NCI-H526 (cell line): Measurements from ENCODE around the gene OXCT2.
A peak's percentile ranks its signal among the peaks of the same experiment; 100 is the strongest.

Experiments used
- DNase-seq, 2 experiments: peaks; one replicate each; lab custom pipeline; 2025; lab: John Stamatoyannopoulos, UW

The OXCT2 gene

GRCh38 chr1:39762550-39763540 is 8.3 kb downstream of the OXCT2 start:
- no peak for DNase-seq

DNA sequence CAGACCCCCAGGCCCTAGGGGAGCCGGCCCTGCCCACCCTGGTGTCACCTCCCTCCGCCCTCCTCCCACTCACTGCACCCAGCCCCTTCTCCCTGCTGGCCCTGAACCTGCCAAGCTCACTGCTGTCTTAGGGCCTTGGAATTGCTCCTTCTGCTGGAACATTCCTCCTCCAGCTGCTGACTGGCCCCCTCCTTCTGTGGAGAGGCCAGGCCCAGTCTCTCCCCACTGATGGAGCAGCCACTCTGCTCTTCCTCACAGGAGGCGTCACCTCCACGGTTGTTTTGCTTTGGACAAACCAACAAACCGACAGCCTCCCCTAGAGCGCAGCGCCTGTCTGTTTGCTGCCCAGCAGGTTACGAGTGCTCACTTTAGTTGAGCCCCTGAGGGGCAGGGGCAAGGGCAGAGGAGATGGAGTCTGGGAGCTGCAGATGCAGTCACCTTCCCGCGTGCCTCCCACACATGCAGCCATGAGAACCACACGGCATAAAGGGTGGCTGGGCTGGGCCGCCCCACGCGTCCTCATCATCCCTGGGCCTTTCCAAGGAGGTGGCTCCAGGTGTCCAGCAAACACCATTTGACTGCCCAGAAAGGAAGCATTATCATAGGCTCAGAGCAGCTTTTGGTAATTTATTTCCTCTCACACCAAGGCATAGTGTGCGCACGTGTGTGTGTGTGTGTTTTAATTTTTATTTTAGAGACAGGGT is 9.4 kb downstream of the OXCT2 start:
- no peak for DNase-seq

- no peak for DNase-seq
Observed at GRCh38 chr1:39761016-39761415, 10.1 kb downstream of the OXCT2 start.

DNA sequence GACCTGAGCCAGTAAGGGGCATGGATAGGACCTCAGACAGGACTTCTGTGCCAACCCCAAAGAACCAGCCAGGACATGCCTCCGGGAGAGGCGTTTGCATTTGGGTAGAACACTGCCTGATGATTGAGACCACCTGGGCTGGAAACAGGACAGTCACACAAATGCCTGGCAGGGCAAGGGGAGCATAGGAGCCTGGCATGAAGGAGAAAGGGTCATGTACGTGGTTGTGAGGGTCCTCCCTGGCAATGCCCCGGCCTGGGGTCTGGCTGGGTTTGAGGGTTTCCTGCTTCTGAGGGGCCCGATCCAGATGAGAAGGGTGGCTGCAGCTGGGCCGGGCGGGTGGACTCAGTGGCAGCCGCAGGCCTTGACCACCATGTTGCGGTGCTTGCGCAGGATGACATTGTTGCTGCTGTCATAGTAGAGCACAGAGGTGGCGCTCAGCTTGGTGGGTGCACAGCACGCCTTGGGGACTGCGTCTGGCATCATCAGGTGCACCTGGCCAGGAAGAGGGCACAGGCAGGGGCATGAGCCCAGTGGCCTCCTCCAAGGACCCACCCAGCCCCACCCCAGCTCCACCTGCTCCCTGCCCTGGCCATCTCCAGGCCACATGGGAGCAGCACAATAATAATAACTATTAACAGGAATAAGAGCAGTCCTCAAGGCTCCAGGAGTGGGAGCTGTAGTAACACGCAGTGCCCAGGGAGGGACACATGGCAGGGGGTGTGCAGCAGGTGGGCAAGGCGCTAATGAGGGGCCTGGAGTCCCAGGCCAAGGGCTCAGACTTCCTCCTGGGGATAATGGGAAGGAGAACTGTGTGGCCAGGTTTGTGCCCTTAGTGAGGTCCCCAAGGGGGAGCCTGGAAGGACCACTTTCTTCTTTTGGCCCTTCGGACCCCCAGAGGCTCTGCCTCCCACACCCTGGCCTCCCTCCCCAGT is 10.8 kb downstream of the OXCT2 start:
- no peak for DNase-seq

DNA sequence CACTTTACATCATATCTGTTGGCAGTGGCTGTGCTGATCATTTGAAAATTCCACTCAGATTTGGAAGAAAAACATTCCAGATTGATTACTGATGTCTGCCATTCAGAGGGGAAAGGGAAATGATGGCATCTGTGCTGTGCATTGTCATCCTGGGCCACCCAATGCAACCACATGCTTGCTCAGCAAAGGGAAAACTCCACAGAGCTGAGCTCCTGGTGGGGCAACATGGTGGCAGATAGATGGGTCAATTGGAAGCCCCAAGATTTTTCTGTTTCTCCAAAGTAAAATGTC is 11.8 kb downstream of the OXCT2 start:
- no peak for DNase-seq

GRCh38 chr1:39758556-39759435 is 12.4 kb downstream of the OXCT2 start:
- no peak for DNase-seq

GRCh38 chr1:39757501-39757900 is 13.6 kb downstream of the OXCT2 start:
- no peak for DNase-seq

GRCh38 chr1:39755965-39756659 is 15.0 kb downstream of the OXCT2 start:
- no peak for DNase-seq

DNA sequence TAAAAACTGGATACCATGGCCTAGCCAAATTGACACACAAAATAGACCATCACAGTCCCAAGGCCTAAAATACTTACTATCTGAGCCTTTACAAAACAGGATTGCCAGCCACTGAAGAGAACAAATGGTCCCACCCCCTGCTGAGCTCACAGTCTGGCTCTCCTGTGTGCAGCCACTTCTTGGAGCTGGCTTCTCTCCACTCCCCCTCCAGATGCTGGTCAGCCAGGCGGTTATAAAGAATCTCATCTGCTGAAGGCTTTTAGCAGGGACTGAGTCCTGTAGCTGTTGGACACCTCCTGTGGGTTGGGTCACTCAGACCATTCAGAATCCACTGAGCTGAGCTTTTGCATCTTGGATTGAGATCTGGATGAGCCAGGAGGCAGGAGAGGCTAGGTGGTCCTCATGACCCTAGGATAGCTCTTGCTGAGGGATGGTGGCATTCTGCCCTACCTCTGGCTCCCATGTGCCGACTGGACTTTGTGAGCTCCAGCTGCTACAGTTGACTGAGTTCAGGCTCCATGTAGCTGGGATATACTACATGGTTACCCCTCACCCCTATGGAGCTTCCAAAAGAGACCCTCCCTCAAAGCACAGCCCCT is 16.1 kb downstream of the OXCT2 start:
- no peak for DNase-seq

DNA sequence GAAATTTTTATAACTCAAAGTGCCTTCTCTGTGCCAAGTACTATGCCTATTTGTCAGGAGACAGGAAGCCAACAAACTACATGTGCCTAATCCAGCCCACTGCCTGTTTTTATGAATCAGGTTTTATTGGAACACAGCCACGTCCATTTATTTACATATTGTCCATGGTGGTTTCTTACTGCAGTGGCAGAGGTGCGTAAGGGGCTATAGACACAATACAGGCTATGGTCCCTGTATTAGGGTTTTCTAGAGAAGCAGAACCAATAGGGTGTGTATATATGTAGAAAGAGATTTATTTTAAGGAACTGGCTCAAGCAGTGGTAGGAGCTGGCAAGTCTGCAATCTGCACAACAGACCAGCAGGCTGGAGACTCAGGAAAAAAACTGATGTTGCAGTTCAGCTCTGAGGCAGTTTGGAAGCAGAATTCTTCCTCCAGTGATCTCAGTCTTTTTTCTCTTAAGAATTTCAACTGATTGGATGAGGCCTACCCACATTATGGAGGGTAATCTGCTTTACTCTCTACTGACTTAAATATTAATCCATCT is 17.1 kb downstream of the OXCT2 start:
- peak in 1 of 2 experiments; percentile 15 for DNase-seq

DNA sequence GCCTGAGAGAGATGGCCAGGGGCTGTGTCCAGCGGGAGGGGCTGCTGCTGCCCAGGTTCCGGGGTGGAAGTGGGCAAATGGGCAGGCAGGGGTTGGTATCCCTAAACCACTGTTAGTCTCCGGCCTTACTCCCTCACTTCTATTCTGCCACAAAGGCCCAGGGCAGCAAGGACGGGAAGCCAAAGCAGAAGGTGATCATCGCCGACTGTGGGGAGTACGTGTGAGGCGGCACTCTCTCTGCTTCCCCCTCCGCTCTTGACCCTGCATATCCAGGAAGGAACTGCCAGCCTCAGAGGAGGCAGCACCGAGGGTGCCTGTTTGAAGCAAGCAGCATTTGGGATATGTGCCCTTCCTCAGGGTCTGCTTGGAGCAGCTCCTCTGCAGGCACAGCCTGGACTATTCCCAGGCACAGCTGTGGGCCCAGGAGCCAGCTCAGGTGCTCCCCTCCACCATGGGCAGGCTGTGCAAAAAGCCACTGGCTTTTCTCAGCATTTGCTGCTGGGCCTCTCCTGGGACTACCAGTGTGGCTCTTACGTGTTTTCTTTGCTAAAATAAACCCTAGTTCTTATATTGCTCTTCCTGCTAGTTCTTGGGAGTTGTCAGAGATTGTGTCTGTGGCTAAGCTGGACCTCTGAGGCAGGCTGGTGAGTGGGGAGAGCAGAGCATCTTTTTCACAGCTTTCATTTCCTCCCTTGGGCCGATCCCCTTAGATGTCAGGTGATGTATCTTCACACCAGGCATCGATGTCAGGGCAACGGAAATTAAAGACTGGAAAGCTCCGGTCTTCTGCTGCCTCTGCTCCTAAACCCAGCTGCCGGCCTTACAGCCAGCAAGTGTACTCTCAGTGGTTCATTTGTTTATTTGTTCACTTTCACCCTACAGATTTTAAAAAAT is 17.8 kb downstream of the OXCT2 start:
- DNase-seq, result no peak

DNA sequence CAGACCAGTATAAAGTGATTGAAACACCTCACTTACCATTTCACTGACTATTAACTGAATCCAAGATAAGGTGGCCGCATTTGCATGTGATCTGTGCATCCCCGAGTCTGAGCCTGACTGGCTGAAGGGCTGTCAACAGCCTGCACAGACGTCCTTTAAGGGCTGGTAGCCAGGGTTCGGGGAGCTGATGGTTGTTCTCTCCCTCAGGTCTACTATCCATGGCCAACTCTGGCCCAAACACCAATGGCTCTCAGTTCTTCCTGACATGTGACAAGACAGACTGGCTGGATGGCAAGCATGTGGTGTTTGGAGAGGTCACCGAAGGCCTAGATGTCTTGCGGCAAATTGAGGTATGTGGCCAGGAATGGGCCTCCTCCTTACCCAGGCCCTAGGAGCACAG is 18.4 kb downstream of the OXCT2 start:
- DNase-seq, result no peak

GRCh38 chr1:39751595-39751994 is 19.6 kb downstream of the OXCT2 start:
- DNase-seq, result no peak

DNA sequence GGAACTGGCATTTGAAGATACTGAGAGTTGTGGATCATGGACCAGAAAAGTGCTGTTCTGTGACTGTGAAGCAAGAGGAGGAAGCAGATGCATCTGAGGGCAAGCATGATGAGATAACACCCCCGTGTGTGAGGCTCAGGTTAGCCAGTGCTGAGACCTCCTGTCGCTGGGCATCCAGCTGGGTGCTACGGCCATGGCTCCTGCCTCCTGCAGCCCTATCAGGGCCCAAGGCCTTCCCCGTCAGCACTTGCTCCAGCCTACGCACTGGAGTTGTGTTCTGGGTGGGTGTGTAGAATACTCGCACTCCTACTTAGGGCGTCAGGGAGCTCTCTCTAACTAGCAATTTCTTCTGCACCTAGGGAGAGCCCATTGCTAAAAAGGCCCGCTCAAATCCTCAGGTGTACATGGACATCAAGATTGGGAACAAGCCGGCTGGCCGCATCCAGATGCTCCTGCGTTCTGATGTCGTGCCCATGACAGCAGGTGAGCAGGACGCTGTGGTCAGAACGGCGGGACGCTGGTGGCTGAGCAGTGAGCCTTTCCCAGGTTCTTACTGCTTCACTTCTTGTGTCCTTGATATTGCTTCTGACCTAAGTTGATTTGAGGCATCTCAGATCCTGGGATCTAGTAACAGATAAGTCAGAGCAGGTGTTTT is 26.0 kb downstream of the OXCT2 start:
- no peak for DNase-seq

- DNase-seq, result peak; percentile 87 to 99
Observed at GRCh38 chr1:39738622-39739366, 32.4 kb downstream of the OXCT2 start, which contains the start of gene PPIE. Gene PPIE (plus strand): TSS chr1:39738882. CDS start chr1:39738901, 19 bp downstream.

DNA sequence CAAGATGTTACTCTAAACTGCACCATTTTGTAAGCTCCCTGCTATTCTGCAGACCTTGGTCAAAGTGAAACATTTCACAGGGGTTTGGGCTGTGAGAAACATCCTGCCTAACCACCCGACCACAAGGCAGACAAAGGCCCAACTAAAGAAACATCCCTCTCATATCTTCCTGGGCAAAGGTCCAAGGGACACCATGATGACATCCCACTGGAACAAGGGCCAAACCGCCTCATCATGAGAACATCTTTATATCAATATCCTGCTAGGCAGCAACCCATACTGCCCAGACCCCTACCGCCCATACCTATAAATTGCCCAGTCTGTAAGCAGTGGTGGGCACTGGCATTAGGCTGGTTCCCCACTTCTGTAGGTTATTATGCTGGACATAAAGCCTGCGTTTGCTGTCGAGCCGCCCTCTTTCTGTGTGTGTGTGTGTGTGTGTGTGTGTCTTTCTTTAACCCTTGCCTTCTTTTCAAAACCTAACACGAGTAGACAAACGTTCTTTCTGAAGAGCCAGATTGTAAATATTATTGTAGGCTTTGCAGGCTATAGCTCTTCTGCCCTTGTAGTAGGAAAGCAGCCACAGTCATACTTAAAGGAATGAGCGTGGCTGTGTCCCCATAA is 33.5 kb downstream of the OXCT2 start:
- no peak for DNase-seq

DNA sequence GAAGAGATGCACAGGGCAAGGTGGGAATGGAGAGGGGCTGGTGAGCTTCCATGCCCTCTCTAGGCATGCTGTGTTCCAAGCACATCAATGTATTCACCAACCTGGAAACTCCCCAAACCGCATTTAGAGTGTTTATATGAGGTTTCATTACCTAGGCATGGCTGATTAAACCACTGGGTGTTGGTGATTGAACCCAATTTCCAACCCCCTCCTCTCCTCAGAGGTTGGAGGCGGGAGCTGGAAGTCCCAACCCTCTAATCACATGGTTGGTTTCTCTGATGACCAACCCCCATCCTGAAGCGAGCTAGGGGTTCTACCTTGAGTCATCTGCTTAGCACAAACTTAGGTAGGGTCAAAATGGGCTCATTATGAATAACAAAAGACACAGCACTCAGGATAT is 35.4 kb downstream of the OXCT2 start:
- no peak for DNase-seq
